Measurements from ENCODE around the gene PCF11. TPM values are rescaled to one million over a fixed set of nuclear protein-coding genes. Genes with fewer than 3 reads are reported as not detected.

Gene PCF11
- total RNA-seq, 4 donors from 2014 or later, result 80.7 to 191 (median 122) TPM

DNA sequence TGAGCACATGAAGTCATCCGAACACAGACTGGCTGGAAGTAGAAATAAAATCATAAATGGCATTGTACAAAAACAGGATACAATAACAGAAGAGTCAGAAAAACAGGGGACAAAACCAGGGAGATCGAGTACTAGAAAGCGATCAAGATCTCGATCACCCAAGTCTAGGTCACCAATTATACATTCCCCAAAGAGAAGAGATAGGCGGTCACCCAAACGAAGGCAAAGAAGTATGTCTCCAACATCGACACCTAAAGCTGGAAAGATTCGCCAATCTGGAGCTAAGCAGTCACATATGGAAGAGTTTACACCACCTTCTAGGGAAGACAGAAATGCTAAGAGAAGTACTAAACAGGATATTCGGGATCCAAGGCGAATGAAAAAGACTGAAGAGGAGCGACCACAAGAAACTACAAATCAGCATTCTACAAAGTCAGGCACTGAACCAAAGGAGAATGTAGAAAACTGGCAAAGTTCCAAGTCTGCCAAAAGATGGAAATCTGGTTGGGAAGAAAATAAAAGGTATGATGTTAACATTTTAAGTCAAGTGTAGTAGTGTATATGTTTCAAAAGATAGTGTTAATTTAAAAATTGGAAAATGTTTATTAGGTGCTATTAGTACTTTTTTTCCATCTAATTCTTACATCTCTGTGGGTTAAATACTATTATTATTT is 9.4 kb downstream of the PCF11 start:
- intact Hi-C loops (cut with DNase I; ENCODE audit: low total_unique reads), result no loop called here
- no peaks in the 10 kb centered on the region for H3K9me3 ChIP-seq
- no peak for DNase-seq
- TF ChIP-seq POLR2A (IDR thresholded peaks at IDR 0.05) (no peak), CTCF (IDR thresholded peaks at IDR 0.05) (no peak)
- no peak overlapping the region for H3K4me3 ChIP-seq
- H3K4me1 ChIP-seq, result peaks cover 0 to 5% of the 10 kb centered on the region in 2 donors
- no peaks in the 10 kb centered on the region for H3K36me3 ChIP-seq
- no peak overlapping the region for H3K27ac ChIP-seq
- H3K27me3 ChIP-seq, result no peaks in the 10 kb centered on the region

- H3K4me1 ChIP-seq, result peaks cover 0 to 5% of the 10 kb centered on the region in 2 donors
- DNase-seq, result no peak
- no peak for TF ChIP-seq POLR2A (IDR thresholded peaks at IDR 0.05)
- TF ChIP-seq CTCF (IDR thresholded peaks at IDR 0.05), result no peak
- H3K9me3 ChIP-seq, result no peaks in the 10 kb centered on the region
- H3K4me3 ChIP-seq, result no peak overlapping the region
- H3K27me3 ChIP-seq, result no peaks in the 10 kb centered on the region
- H3K27ac ChIP-seq, result no peak overlapping the region
- intact Hi-C loops (cut with DNase I; ENCODE audit: low total_unique reads), result no loop called here
- H3K36me3 ChIP-seq, result no peaks in the 10 kb centered on the region
Measured at GRCh38 chr11:83168756-83169155, 11.8 kb downstream of the PCF11 start.

DNA sequence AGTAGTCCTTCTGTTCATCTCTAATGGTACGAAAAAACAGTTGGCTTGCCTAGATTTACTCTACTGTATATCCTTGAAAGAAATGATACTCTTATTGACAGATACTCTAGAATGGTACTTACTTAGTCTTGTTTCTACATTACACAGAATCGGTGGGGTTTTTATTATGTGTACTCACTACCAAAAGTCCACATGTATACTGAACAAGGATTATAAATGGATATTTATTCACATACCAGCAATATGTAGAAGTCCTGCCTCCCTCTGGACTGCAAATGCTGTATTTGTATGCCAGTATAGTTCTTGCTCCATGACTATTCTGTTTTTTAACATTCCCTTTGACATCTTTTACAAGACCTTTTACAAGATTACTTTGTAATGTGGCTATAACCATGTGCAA is 13.9 kb downstream of the PCF11 start:
- Histone ChIP-seq H3K4me3 (no peak overlapping the region), H3K27me3 (no peaks in the 10 kb centered on the region), H3K4me1 (peaks cover 0 to 5% of the 10 kb centered on the region in 2 donors), H3K9me3 (no peaks in the 10 kb centered on the region), H3K36me3 (no peaks in the 10 kb centered on the region), H3K27ac (no peak overlapping the region)
- intact Hi-C loops (cut with DNase I; ENCODE audit: low total_unique reads), result no loop called here
- TF ChIP-seq POLR2A (IDR thresholded peaks at IDR 0.05), result no peak
- DNase-seq, result no peak

GRCh38 chr11:83172551-83172950 is 15.6 kb downstream of the PCF11 start:
- no peak overlapping the region for H3K27ac ChIP-seq
- no peak for DNase-seq
- H3K4me3 ChIP-seq, result no peak overlapping the region
- no peaks in the 10 kb centered on the region for H3K9me3 ChIP-seq
- H3K27me3 ChIP-seq, result no peaks in the 10 kb centered on the region
- TF ChIP-seq CTCF (IDR thresholded peaks at IDR 0.05) (no peak), POLR2A (IDR thresholded peaks at IDR 0.05) (no peak)
- H3K4me1 ChIP-seq, result no peaks in the 10 kb centered on the region
- intact Hi-C loops (cut with DNase I; ENCODE audit: low total_unique reads), result no loop called here
- H3K36me3 ChIP-seq, result no peaks in the 10 kb centered on the region

DNA sequence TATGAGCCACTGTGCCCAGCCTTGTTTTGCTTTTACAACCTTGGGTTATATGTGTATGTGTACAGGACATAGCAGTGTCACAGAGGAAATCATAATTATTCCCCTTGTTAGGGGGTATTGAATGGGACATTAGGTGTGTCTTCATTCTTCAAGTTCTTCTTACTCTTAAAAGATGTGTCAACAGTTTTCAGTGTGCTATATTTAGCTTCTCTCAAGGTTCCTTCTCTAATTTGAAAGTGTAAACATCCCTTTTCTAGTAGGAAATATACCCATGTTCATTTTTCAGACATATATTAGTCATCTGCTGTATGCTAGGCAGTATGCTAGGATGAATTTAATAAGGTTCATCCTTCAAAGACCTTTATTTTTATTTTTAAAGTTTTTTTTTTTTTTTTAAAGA is 17.1 kb downstream of the PCF11 start:
- Histone ChIP-seq H3K36me3 (no peaks in the 10 kb centered on the region), H3K9me3 (no peaks in the 10 kb centered on the region), H3K27ac (no peak overlapping the region), H3K4me1 (no peaks in the 10 kb centered on the region), H3K4me3 (no peak overlapping the region), H3K27me3 (no peaks in the 10 kb centered on the region)
- no peak for DNase-seq
- intact Hi-C loops (cut with DNase I; ENCODE audit: low total_unique reads), result no loop called here
- TF ChIP-seq CTCF (IDR thresholded peaks at IDR 0.05) (no peak), POLR2A (IDR thresholded peaks at IDR 0.05) (no peak)

DNA sequence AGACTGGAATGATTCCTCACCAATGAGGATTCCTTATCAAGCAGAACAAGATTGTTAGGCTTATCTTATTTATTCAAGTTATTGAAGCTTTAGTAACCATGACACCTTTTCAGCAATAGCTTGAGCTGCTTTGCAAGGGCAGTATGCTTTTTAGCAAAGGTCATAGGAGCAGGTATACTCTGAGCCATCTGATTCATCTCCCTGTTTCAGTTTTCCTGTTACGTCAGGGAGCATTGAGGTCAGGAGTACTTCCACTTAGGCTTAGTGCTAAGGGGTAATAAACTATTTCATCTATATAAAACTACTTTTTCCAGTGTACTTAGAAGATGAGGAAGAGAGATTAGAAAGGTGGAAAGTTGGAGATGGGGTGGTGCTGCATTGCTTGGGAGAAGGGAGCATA is 18.9 kb downstream of the PCF11 start:
- TF ChIP-seq CTCF (IDR thresholded peaks at IDR 0.05) (no peak), POLR2A (IDR thresholded peaks at IDR 0.05) (no peak)
- intact Hi-C loops (cut with DNase I; ENCODE audit: low total_unique reads), result no loop called here
- no peak overlapping the region for H3K4me3 ChIP-seq
- no peaks in the 10 kb centered on the region for H3K4me1 ChIP-seq
- no peak for DNase-seq
- no peaks in the 10 kb centered on the region for H3K27me3 ChIP-seq
- no peak overlapping the region for H3K27ac ChIP-seq
- H3K36me3 ChIP-seq, result no peaks in the 10 kb centered on the region
- no peaks in the 10 kb centered on the region for H3K9me3 ChIP-seq

Measured in uterus (tissue), 4 donors.